NCI-H526 (cell line): ENCODE measurements around the gene RAET1G.
"Not testable (repeated sequence)": the region's sequence is repeated elsewhere in the genome, so short reads cannot be mapped to it uniquely, and the experiment has no call there.

Experiments used
- DNase-seq, 2 experiments: peaks; one replicate each; lab custom pipeline; 2025; lab: John Stamatoyannopoulos, UW

RAET1G gene

GRCh38 chr6:149934249-149935156 lies 11.6 kb upstream of the RAET1G start:
- peak; percentile 62 to 79 for DNase-seq

GRCh38 chr6:149933461-149933860 lies 10.5 kb upstream of the RAET1G start:
- no peak for DNase-seq

- no peak for DNase-seq
Measured at GRCh38 chr6:149933036-149933435, 10.1 kb upstream of the RAET1G start.

DNA sequence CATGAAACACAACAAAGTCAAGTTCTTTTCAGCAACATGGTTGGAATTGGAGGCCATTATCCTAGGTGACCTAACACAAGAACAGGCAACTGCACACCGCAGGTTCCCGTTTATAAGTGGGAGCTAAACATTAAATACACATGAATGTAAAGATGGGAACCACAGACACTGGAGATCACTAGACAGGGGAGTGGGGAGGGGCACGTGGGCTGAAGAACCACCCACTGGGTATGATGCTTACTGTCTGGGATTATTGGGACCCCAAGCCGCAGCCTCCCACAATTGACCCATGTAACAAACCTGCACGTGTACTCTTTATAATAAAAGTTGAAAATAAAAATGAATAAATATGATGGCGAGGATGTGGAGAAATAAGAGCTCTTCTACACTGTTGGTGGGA lies 8.6 kb upstream of the RAET1G start:
- DNase-seq: no peak

DNA sequence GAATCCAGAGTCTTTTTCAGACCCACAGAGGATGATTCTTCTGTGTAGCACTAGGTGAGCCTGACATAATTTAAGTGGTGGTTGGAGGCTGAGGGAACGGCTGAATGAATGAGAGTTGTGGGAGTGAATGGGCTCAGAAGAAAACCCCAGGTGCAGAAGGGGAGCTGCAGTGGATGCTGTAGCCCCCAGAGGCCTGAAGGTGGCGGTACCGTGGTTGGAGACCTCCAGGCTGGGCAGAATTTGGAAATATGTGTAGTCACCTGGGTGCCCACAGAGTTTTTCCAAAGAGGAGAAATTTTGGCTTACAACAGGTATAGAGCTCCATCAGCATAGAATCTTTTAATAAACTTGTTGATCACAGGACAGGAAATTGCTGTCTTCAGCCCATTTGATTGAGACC lies 6.5 kb upstream of the RAET1G start:
- DNase-seq: peak in 1 of 2 experiments; percentile 26

DNA sequence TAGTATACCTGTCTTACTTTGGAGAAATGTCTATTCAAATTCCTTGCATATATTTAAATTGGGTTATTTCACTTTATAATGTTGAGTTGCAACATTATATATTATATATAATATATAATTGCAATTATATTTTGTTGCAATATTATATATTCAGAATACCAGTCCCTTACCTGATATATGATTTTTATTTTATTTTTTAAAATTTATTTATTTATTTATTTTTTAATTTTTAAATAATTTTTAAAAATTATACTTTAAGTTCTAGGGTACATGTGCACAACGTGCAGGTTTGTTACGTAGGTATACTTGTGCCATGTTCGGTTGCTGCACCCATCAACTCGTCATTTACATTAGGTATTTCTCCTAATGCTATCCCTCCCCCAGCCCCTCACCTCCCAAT lies 4.1 kb upstream of the RAET1G start:
- DNase-seq: not testable (repeated sequence)

DNA sequence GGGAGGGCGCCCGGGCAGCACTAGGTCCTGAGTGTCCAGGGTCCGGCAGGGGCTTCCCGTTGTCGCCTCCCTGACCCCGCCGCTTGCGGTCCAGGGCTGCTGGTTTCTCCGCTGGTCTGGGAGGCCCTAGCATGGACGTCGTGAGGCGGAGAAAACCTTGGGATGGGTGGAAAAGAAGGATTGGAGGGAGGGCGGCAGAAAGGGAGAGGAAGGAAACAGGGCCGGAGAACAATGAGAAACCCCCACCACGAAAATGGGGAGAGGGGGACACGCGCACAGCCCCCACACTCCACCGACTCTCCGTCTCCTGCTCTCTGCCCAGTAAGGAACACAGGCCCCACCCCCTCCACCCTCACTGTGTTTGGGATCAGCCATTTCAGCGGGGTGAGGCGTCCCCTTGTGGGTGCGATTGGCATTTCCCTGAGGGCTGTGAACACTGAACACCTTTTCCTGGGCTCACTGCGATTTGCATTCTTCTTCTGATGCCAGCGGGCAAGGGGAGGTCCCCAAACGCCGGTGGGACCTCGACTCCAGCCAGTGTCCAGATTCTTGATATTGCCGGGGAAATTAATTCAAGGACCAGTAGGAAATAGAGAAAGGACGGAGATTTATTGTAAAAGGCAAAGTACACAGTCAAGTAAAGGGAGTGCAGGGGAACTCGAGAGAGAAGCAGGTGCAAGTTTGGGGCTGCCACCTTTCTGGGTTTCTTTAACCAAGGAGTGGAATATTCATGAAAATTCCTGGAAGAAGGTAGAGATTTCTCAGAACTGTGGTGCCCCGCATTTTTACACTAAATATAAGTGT lies 3.3 kb upstream of the RAET1G start:
- DNase-seq: peak; percentile 64 to 92

GRCh38 chr6:149925253-149925973 lies 2.5 kb upstream of the RAET1G start:
- DNase-seq: peak in 1 of 2 experiments; percentile 51

GRCh38 chr6:149924933-149925252 lies 2.0 kb upstream of the RAET1G start:
- DNase-seq: no peak

GRCh38 chr6:149924206-149924932 lies 1.4 kb upstream of the RAET1G start:
- DNase-seq: no peak

DNA sequence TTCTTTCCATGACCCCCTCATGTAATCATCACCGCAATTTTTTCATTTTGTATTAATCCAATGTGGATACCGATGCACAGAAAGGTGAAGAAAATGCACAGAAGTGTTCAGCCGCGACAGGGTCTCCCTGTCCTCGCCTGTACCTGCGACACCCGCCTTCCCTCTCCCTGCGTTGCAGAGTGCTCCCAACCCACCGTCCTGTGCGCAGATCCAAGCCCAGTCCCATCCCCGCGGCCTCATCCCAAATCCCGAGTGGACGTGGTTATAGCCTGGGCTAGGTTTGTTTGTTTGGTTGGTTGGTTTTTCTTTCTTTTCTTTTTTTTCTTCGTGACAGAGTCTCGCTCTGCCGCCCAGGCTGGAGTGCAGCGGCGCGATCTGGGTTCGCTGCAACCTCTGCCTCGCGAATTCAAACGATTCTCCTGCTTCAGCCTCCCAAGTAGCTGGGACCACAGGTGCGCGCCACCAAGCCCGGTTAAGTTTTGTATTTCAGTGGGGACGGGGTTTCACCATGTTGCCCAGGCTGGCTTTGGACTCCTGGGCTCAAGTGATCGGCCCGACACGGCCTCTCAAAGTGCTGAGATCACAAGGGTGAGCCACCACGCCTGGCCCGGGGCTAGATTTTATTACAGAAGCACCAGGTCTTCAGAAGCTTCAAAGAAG lies 536 bp upstream of the RAET1G start:
- DNase-seq: no peak

- DNase-seq: not testable (repeated sequence)
Measured at GRCh38 chr6:149922091-149922490, 830 bp downstream of the RAET1G start.

DNA sequence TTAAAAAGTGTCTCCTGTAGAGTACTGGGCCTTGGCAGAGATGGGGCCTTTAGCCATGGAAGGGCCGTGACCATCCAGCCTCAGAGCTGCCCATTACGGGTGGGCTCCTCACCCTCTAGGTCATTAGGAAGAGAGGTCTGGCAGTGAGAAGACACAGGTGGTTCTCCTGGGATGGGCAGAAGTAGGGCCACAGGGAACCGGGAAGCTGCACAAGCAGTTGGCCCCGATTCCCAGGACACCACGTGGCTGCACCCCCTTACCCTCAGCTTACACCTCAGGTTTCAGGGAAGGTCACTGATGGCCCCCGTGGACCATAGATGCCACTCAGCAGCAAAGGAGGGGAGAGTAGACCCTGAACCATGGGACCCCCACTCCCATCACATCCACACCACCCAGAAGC lies 1.6 kb downstream of the RAET1G start:
- no peak for DNase-seq

DNA sequence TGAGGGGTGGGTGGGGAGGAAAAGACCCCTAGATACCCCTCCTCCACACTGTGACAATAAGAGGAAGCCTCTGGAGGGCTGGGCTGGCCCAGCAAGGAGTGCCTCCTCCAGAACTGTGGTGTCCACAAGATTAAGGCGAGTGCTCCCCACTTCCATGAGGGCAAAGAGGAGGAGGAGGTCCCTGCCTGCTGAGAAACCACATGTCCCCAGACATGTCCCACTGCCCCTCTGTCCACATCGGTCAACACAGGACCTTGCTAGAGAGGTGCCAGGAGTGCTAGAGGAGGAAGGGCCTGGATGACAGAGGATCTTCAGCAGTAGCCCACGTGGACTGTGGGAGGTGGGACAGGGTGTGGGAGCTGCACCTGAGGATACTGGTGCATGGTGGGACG lies 3.1 kb downstream of the RAET1G start:
- no peak for DNase-seq

DNA sequence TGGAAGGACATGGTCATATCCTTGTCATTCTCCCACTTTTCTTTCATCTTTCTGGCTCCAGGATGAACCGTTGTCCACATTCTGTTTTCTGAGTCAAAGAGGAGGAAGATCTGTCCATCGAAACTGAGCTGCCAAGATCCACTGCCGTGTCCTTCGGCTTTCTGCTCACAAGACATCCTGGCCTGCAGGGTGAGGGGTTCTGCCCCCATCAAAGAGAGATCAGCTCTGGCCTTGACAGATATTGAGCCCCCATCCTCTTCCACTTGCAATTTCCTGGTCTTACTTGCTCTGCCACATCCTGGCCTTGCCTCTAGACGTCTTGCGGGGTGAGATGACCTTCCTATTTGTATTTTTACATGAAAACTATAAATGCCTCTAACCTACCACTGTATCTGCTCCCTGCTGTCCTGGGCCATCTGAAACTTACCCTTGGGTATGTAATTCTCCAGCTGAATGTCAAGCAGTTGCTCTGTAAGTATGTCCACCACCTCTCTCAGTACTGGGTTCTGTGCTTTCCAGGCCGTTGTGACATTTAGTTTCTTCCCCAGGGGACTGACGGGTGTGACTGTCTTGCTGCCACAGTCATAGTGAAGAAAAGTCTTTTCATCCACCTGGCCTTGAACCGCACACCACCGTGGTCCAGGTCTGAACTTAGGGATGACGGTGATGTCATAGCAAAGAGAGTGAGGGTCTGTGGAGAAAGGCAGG lies 3.6 kb downstream of the RAET1G start:
- DNase-seq: not testable (repeated sequence)

- no peak for DNase-seq
Measured at GRCh38 chr6:149918151-149918905, 4.6 kb downstream of the RAET1G start.

DNA sequence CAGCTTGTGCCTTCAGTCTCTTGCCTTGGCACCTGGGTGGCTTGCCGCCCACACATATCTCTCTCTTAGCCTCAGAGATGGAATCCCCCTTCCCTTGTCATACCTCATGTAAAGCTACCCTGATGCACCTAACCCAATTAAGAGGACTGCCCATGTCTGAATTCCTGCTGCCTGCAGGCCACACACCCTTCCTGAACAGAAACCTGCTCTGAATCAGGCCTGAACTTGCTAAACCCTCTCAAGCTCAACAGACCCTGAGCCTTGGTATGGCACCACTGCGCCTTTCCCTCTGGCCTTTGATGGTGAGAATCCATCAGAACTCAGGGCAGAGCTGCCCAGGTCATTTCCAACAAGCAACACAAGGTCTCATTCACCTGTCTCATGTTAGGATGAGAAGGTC lies 5.2 kb downstream of the RAET1G start:
- no peak for DNase-seq

- DNase-seq: no peak
Measured at GRCh38 chr6:149915970-149916865, 6.7 kb downstream of the RAET1G start.
